Endothelial cell of umbilical vein (primary cell): Measurements from ENCODE around the gene LHX5. TPM values are rescaled to one million over a fixed set of nuclear protein-coding genes. Genes with fewer than 3 reads are reported as not detected.

Source experiments
- BruUV-seq: library from RNA; stranded (reverse); fragments of 400-500 nt; replicated peaks from 2 replicates; lab custom pipeline; 2021; lab: Mats Ljungman, UMichigan
- CTCF ChIA-PET: fragments of 300-600, 350-600 bp; sonication (Branson Sonifier 250); formaldehyde crosslinking; loops from one replicate; lab custom pipeline; 2021; ENCODE audit warnings: antibody characterized with exemption, inconsistent platforms; lab: Charles Lee
- POLR2A ChIA-PET: fragments of 300-600, 350-600 bp; sonication (Branson Sonifier 250); formaldehyde crosslinking; loops from one replicate; lab custom pipeline; 2021; ENCODE audit warnings: antibody characterized with exemption, inconsistent platforms; lab: Charles Lee
- DNase-seq: peaks from one replicate; pipeline ENCODE4 v3.0.0-alpha.2; 2011; ENCODE audit warnings: low read depth, low spot score
- FAIRE-seq: peaks from 2 replicates; lab custom pipeline; 2011; peaks lifted over from hg19 to GRCh38; lab: Jason Lieb, UNC
- H2AFZ ChIP-seq: 2 replicates; pipeline ENCODE4 v1.6.0; 2012; ENCODE audit warnings: low read depth, low read length, control low read depth, inconsistent platforms
- H3K27ac ChIP-seq: 2 replicates; pipeline ENCODE4 v1.5.1; 2011; ENCODE audit warnings: low read depth, mild to moderate bottlenecking, control low read depth, low read length, moderate library complexity; ENCODE audit not compliant: insufficient read depth
- H3K27me3 ChIP-seq, 2 experiments: 2 replicates each; pipeline versions ENCODE4 v1.6.0 to v1.6.1; 2011; ENCODE audit warnings: low read length in 2 of 2, mixed read lengths in 1 of 2; ENCODE audit not compliant: control insufficient read depth in 2 of 2, insufficient read depth in 2 of 2
- H3K36me3 ChIP-seq, 2 experiments: 2 replicates in 1 of 2; 3 replicates in 1 of 2; pipeline ENCODE4 v1.5.1; 2011; ENCODE audit warnings: low read length in 2 of 2, mild to moderate bottlenecking in 1 of 2, moderate library complexity in 1 of 2; ENCODE audit not compliant: control insufficient read depth in 2 of 2, insufficient read depth in 2 of 2; ENCODE audit errors: extremely low read depth in 1 of 2
- H3K4me1 ChIP-seq: 3 replicates; pipeline ENCODE4 v1.5.1; 2011; ENCODE audit warnings: mild to moderate bottlenecking, low read length; ENCODE audit not compliant: control insufficient read depth, insufficient read depth; ENCODE audit errors: extremely low read depth
- H3K4me2 ChIP-seq: 2 replicates; pipeline ENCODE4 v1.6.1; 2011; ENCODE audit warnings: low read length, control low read depth, mixed read lengths; ENCODE audit not compliant: insufficient read depth
- H3K4me3 ChIP-seq, 3 experiments: fragments of 200-600 bp in 1 of 3; sonication (generic), shearing (Covaris generic) in 1 of 3; replicated peaks in 1 of 3; 2 replicates each; pipeline ENCODE4 v1.5.1; 2011 to 2016; ENCODE audit warnings: control low read depth in 3 of 3, low read length in 3 of 3, mild to moderate bottlenecking in 2 of 3, inconsistent platforms in 1 of 3, low read depth in 1 of 3, moderate library complexity in 1 of 3; ENCODE audit not compliant: insufficient read depth in 1 of 3
- H3K79me2 ChIP-seq: 2 replicates; pipeline ENCODE4 v1.6.0; 2012; ENCODE audit warnings: low read length, inconsistent platforms; ENCODE audit not compliant: control insufficient read depth, insufficient read depth
- H3K9ac ChIP-seq: replicated peaks from 2 replicates; pipeline ENCODE3; 2011; ENCODE audit warnings: low read length, control low read depth; ENCODE audit not compliant: insufficient read depth; ENCODE audit errors: extremely low read depth
- H3K9me1 ChIP-seq: replicated peaks from 3 replicates; pipeline ENCODE4 v1.6.0; 2011; ENCODE audit warnings: mild to moderate bottlenecking, low read length; ENCODE audit not compliant: control insufficient read depth, insufficient read depth; ENCODE audit errors: extremely low read depth
- H3K9me3 ChIP-seq: replicated peaks from 2 replicates; pipeline ENCODE4 v1.5.1; 2012; ENCODE audit warnings: low read length, inconsistent platforms; ENCODE audit not compliant: control insufficient read depth, insufficient read depth
- H4K20me1 ChIP-seq: replicated peaks from 2 replicates; pipeline ENCODE3; 2011; ENCODE audit warnings: mild to moderate bottlenecking, low read length; ENCODE audit not compliant: control insufficient read depth, insufficient read depth; ENCODE audit errors: extremely low read depth
- EZH2 ChIP-seq: IDR thresholded peaks from 2 replicates; pipeline ENCODE4 v1.6.1; 2012; ENCODE audit warnings: borderline replicate concordance, low read depth, mild to moderate bottlenecking, moderate library complexity, low read length, inconsistent platforms; ENCODE audit not compliant: severe bottlenecking
- dilution Hi-C: fragments of 300-500 bp; cut with MboI; formaldehyde crosslinking; loops from one replicate; pipeline ENCODE4 v1.15.0; 2019; ENCODE audit warnings: low sequenced_read_pairs; ENCODE audit not compliant: extremely low pct_ligation_motif_present
- intact Hi-C: fragments of 100-400 bp; cut with micrococcal nuclease; formaldehyde crosslinking; loops from one replicate; pipeline ENCODE4 v1.10.0; 2022
- polyA plus RNA-seq, 4 experiments: library from polyadenylated mRNA; depleted of rRNA in 3 of 4; stranded (reverse) in 3 of 4; unstranded in 1 of 4; fragments of >200 nt; gene quantifications; 2 replicates each; pipeline versions ENCODE4 v1.2.1 to v1.2.3, GENCODE V29; 2011 to 2012; ENCODE audit warnings: missing spikeins in 1 of 4
- total RNA-seq: library from RNA; stranded (reverse); gene quantifications from 2 replicates; pipeline ENCODE4 v1.2.3, GENCODE V29; 2021
- TF ChIP-seq, protein P1 (sequence below), 2 donors: IDR thresholded peaks; 1 replicate in 1 of 2; 2 replicates in 1 of 2; pipeline ENCODE4 v1.5.1; 2011; ENCODE audit warnings: low read length in 2 of 2, mild to moderate bottlenecking in 2 of 2, moderate library complexity in 2 of 2, control low read depth in 1 of 2, inconsistent platforms in 1 of 2, low read depth in 1 of 2; ENCODE audit not compliant: insufficient read depth in 1 of 2; ENCODE audit errors: extremely low read depth in 1 of 2

LHX5 gene
- total and polyA plus RNA-seq, 2 donors (not counting 3 experiments of a cell fraction or from before 2014, with no cell fraction given) = not detected

DNA sequence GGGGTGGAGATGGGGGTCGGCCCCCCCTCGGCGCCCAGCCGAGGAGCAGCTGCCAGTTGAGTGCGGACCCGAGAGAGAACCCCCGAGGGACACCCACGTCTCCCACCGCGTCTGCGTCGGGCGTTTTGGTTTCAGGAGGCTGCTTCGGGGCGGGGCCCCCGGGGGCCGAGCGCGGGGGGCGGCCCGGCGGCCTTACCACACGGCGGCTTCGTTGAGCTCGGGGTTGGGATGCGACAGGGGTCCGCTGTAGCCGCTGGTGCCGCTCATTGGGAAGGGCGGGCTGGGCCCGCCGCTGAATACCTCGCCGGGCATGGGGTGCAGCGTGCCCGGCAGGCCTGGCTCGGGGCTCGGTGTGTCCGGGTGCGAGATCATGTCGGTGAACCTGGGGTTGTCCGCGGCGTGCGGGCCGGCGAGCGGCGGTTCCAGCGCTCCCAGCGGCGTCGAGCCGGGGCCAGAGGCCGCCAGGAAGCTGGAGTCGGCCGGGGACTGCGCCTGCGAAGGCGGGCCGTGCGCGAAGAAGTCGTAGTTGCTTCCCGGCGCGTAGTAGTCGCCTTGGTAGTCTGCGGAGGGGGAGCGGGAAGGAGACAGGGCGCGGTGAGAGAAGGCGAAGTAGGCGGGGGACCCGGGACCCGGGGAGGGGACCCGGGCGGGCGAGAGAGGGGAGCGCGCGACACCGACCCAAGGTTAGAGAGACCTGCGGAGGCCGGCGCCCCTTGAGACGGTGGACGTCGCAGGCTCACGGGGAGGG is 8.5 kb downstream of the LHX5 start:
- CTCF ChIA-PET = interaction anchor here (0.6 to 4.2 kb wide), 15 partner anchors 10 to 459 kb away, joined by 3 to 112 read pairs (median 8); partner anchors contain the start of genes LHX5 and SDSL
- intact Hi-C loops = loop anchor here (1.0 to 5.0 kb wide), 3 partner anchors 270 to 449 kb away; no protein-coding TSS in a partner anchor

More for the DNA sequence above, 8.5 kb downstream of the LHX5 start:
- peaks cover 41 to 63% of the 10 kb centered on the region in 2 experiments for H3K27me3 ChIP-seq
- no peak for DNase-seq
- POLR2A ChIA-PET = no interaction called here
- no peaks in the 10 kb centered on the region for H3K9me3 ChIP-seq
- dilution Hi-C loops = no loop called here
- H2AFZ ChIP-seq = no peak overlapping the region
- H3K79me2 ChIP-seq = no peaks in the 10 kb centered on the region
- H3K4me3 ChIP-seq = no peak overlapping the region
- no peak overlapping the region for H3K9ac ChIP-seq
- no peaks in the 10 kb centered on the region for H3K9me1 ChIP-seq
- no peak overlapping the region for H3K4me2 ChIP-seq
- no TSS peak for BruUV-seq
- H3K4me1 ChIP-seq = no peaks in the 10 kb centered on the region
- no peak overlapping the region for H3K27ac ChIP-seq
- no peak for FAIRE-seq
- H3K36me3 ChIP-seq = no peaks in the 10 kb centered on the region
- peak; percentile 84 for TF ChIP-seq EZH2
- TF ChIP-seq, protein P1, sequence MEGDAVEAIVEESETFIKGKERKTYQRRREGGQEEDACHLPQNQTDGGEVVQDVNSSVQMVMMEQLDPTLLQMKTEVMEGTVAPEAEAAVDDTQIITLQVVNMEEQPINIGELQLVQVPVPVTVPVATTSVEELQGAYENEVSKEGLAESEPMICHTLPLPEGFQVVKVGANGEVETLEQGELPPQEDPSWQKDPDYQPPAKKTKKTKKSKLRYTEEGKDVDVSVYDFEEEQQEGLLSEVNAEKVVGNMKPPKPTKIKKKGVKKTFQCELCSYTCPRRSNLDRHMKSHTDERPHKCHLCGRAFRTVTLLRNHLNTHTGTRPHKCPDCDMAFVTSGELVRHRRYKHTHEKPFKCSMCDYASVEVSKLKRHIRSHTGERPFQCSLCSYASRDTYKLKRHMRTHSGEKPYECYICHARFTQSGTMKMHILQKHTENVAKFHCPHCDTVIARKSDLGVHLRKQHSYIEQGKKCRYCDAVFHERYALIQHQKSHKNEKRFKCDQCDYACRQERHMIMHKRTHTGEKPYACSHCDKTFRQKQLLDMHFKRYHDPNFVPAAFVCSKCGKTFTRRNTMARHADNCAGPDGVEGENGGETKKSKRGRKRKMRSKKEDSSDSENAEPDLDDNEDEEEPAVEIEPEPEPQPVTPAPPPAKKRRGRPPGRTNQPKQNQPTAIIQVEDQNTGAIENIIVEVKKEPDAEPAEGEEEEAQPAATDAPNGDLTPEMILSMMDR (IDR thresholded peaks at IDR 0.05; ENCODE audit: extremely low read depth in 1 of 2, insufficient read depth in 1 of 2, low read depth in 1 of 2, low read length in 2 of 2) = no peak
- H4K20me1 ChIP-seq = no peaks in the 10 kb centered on the region
